ENCODE measurements around the gene RERG.

- no peak for TF ChIP-seq POLR2A (IDR thresholded peaks at IDR 0.05; ENCODE audit: low read depth, low read length)
- TF ChIP-seq POLR2AphosphoS5 (IDR thresholded peaks at IDR 0.05; ENCODE audit: low read depth, low read length) = no peak
These were observed 15.7 kb downstream of the RERG start for GRCh38 chr12:15205341-15206010.
